Stomach smooth muscle (tissue), 2 donors: Measurements from ENCODE around the gene UGT1A3.
"Not testable (repeated sequence)": the region's sequence is repeated elsewhere in the genome, so short reads cannot be mapped to it uniquely, and the experiment has no call there.

Source experiments
- H3K27ac ChIP-seq: one replicate; pipeline ENCODE4 v1.7.0; 2013; ENCODE audit warnings: mild to moderate bottlenecking, low read length, inconsistent platforms
- H3K27me3 ChIP-seq, 2 donors: one replicate each; pipeline ENCODE4 v1.7.0; 2013; ENCODE audit warnings: low read length in 2 of 2; ENCODE audit not compliant: insufficient read depth in 2 of 2, control insufficient read depth in 1 of 2
- H3K36me3 ChIP-seq, 2 donors: one replicate each; pipeline ENCODE4 v1.7.0; 2013; ENCODE audit warnings: low read length in 2 of 2; ENCODE audit not compliant: control insufficient read depth in 2 of 2, insufficient read depth in 2 of 2
- H3K4me1 ChIP-seq: one replicate; pipeline ENCODE4 v1.7.0; 2013; ENCODE audit warnings: low read length; ENCODE audit not compliant: control insufficient read depth, insufficient read depth
- H3K4me3 ChIP-seq, 2 donors: one replicate each; pipeline ENCODE4 v1.7.0; 2013; ENCODE audit warnings: low read length in 2 of 2
- H3K9ac ChIP-seq, 2 donors: one replicate each; pipeline ENCODE4 v1.7.0; 2013; ENCODE audit warnings: low read length in 2 of 2, mild to moderate bottlenecking in 1 of 2
- H3K9me3 ChIP-seq, 2 donors: one replicate each; pipeline ENCODE4 v1.7.0; 2013; ENCODE audit warnings: low read length in 2 of 2; ENCODE audit not compliant: control insufficient read depth in 2 of 2
- donor health status: healthy.
- donor health status: Pancreatic carcinoma.

UGT1A3 gene

GRCh38 chr2:233707940-233708644, 20.8 kb upstream of the UGT1A3 start:
- Histone ChIP-seq H3K9me3 (no peaks in the 10 kb centered on the region), H3K27ac (no peak overlapping the region), H3K4me1 (no peaks in the 10 kb centered on the region), H3K27me3 (peaks cover 2 to 5% of the 10 kb centered on the region in 2 donors), H3K9ac (no peak overlapping the region), H3K36me3 (no peaks in the 10 kb centered on the region), H3K4me3 (no peak overlapping the region)

GRCh38 chr2:233708942-233709341, 19.9 kb upstream of the UGT1A3 start:
- Histone ChIP-seq H3K27ac (no peak overlapping the region), H3K9ac (no peak overlapping the region), H3K27me3 (peaks cover 2 to 5% of the 10 kb centered on the region in 2 donors), H3K4me1 (no peaks in the 10 kb centered on the region), H3K36me3 (no peaks in the 10 kb centered on the region), H3K9me3 (no peaks in the 10 kb centered on the region), H3K4me3 (no peak overlapping the region)

- H3K27ac ChIP-seq: no peak overlapping the region
These were observed 17.4 kb upstream of the UGT1A3 start for GRCh38 chr2:233711312-233712008.

GRCh38 chr2:233712611-233713261, 16.1 kb upstream of the UGT1A3 start, which contains the start of gene UGT1A5:
Gene UGT1A5 (plus strand): TSS chr2:233712907. CDS start chr2:233712992, 85 bp downstream.
- H3K36me3 ChIP-seq: no peaks in the 10 kb centered on the region
- no peak within 1 kb of the TSS for H3K9ac ChIP-seq
- no peaks in the 10 kb centered on the region for H3K4me1 ChIP-seq
- H3K27me3 ChIP-seq: peaks cover 6 to 9% of the 10 kb centered on the region in 2 donors
- H3K27ac ChIP-seq: no peak within 1 kb of the TSS
- H3K9me3 ChIP-seq: no peaks in the 10 kb centered on the region
- H3K4me3 ChIP-seq: no peak within 1 kb of the TSS

More at GRCh38 chr2:233711312-233712008, 17.4 kb upstream of the UGT1A3 start:
- H3K9me3 ChIP-seq: no peaks in the 10 kb centered on the region
- H3K27me3 ChIP-seq: peaks cover 2 to 5% of the 10 kb centered on the region in 2 donors
- no peaks in the 10 kb centered on the region for H3K4me1 ChIP-seq
- no peaks in the 10 kb centered on the region for H3K36me3 ChIP-seq
- no peak overlapping the region for H3K4me3 ChIP-seq
- no peak overlapping the region for H3K9ac ChIP-seq

- H3K27me3 ChIP-seq: peaks cover 7 to 11% of the 10 kb centered on the region in 2 donors
- no peak overlapping the region for H3K4me3 ChIP-seq
- H3K27ac ChIP-seq: no peak overlapping the region
- no peaks in the 10 kb centered on the region for H3K4me1 ChIP-seq
- H3K9me3 ChIP-seq: no peaks in the 10 kb centered on the region
- H3K9ac ChIP-seq: no peak overlapping the region
- no peaks in the 10 kb centered on the region for H3K36me3 ChIP-seq
These were observed 15.6 kb upstream of the UGT1A3 start for GRCh38 chr2:233713262-233713615.

- Histone ChIP-seq H3K9ac (no peak overlapping the region), H3K27me3 (peaks cover 5 to 11% of the 10 kb centered on the region in 2 donors), H3K36me3 (no peaks in the 10 kb centered on the region), H3K4me3 (no peak overlapping the region), H3K4me1 (no peaks in the 10 kb centered on the region), H3K9me3 (no peaks in the 10 kb centered on the region), H3K27ac (no peak overlapping the region)
These were observed 14.7 kb upstream of the UGT1A3 start for GRCh38 chr2:233714121-233714520.

GRCh38 chr2:233718552-233718951, 10.3 kb upstream of the UGT1A3 start, which contains the start of gene UGT1A4:
Gene UGT1A4 (plus strand): TSS chr2:233718736. CDS start chr2:233718821, 85 bp downstream.
- Histone ChIP-seq H3K4me3 (no peak within 1 kb of the TSS), H3K4me1 (no peaks in the 10 kb centered on the region), H3K9ac (no peak within 1 kb of the TSS), H3K36me3 (no peaks in the 10 kb centered on the region), H3K27ac (no peak within 1 kb of the TSS), H3K27me3 (peaks cover 5 to 6% of the 10 kb centered on the region in 2 donors), H3K9me3 (no peaks in the 10 kb centered on the region)

- H3K9me3 ChIP-seq, H3K4me1 ChIP-seq, H3K9ac ChIP-seq, H3K27me3 ChIP-seq, H3K4me3 ChIP-seq, H3K36me3 ChIP-seq, H3K27ac ChIP-seq: not testable (repeated sequence)
These were observed 8.2 kb downstream of the UGT1A3 start for GRCh38 chr2:233736868-233737653.

GRCh38 chr2:233740870-233741269, 12.0 kb downstream of the UGT1A3 start:
- Histone ChIP-seq H3K36me3 (no peaks in the 10 kb centered on the region), H3K9me3 (no peaks in the 10 kb centered on the region)

GRCh38 chr2:233743464-233744259, 14.8 kb downstream of the UGT1A3 start:
- H3K27ac ChIP-seq: no peak overlapping the region
- no peaks in the 10 kb centered on the region for H3K9me3 ChIP-seq
- no peaks in the 10 kb centered on the region for H3K36me3 ChIP-seq
- no peaks in the 10 kb centered on the region for H3K4me1 ChIP-seq
- H3K27me3 ChIP-seq: no peaks in the 10 kb centered on the region
- no peak overlapping the region for H3K4me3 ChIP-seq
- H3K9ac ChIP-seq: no peak overlapping the region

More at GRCh38 chr2:233740870-233741269, 12.0 kb downstream of the UGT1A3 start:
- Histone ChIP-seq H3K4me3 (no peak overlapping the region), H3K9ac (no peak overlapping the region), H3K4me1 (no peaks in the 10 kb centered on the region), H3K27me3 (no peaks in the 10 kb centered on the region), H3K27ac (no peak overlapping the region)
